AG08396 (cell line): ENCODE measurements around the gene UPF1.

Experiments used
- DNase-seq: peaks from one replicate; pipeline ENCODE4 v3.0.0; 2012; ENCODE audit warnings: low spot score, mixed read lengths

UPF1 gene

DNA sequence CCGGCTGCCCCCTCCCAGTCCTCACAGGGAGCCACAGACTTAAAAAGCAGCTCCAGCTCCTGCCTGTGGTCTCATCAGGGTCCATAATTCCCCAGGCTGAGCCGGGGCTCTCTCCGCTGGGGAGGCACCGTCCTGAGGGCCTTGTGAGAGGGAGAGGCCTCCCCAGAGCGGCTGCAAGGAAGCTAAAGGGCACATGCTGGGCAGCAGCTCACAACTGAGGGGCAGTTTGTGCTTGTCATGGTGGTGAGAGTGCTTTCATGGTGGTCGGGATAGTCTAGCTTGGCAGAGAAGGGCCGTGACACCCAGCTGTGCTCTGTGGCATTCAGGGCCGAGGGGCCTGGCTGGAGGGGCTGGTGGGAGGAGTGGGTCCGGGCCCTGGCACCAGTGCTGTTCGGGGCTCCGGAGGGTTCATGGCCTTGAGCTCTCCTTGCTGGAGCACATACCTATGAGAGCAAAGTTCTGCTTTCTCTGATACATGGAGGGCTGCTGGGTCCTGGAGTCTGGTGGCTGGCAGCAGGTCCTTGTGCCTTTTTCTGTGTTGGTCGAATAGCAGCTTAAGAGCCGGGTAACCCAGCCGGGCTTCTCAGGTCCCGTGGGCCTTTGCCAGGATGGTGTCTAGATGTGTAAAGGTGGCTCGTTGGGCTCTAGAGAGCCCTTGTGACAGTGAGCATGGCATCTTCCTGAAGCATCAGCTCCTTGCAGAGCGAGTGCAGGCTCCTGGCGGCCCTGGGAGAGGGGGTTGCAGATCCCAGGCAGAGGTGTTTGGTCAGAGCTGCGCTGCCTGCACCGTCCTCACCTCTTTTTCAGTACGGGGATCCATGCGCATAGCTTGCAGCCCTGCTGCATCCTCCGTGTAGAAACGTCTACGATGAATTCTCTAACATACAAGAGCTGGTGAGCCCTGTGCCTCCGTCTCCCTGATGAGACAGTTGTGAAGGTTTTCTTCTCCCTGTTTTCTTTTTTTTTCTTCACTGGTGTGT lies 8.8 kb downstream of the UPF1 start:
- DNase-seq: no peak

- DNase-seq: no peak
These were observed 9.6 kb downstream of the UPF1 start for GRCh38 chr19:18841400-18841799.

- DNase-seq: no peak
These were observed 10.4 kb downstream of the UPF1 start for GRCh38 chr19:18842166-18842565.

GRCh38 chr19:18843960-18844359 lies 12.2 kb downstream of the UPF1 start:
- DNase-seq: no peak

DNA sequence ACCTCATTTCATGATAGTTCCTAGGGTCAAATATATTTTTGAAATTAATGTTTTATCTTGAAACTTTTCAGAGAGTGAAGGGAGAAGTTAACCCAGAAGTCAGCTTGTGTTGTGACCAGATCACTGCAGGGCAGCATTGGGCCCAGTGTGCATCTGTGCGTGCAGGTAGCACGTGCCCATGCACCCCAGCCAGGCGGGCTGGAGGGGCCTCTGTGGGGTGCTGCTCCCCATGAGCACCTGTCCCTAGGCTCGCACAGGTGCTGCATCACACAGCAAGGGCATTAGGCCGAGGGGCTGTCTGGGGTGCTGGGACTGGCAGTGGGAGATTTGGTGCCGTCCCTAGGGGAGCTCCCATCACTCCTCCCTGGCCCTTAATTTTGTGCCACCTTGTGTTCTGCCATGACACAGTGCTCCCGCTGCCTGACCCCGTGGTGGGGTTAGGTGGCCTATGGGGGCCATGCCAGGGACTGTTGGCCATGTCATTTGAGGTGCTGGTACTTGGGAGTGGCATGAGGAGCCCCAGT lies 13.1 kb downstream of the UPF1 start:
- no peak for DNase-seq

GRCh38 chr19:18845961-18846360 lies 14.2 kb downstream of the UPF1 start:
- DNase-seq: no peak

- DNase-seq: peak; percentile 90
These were observed 15.2 kb downstream of the UPF1 start for GRCh38 chr19:18846862-18847548.

- DNase-seq: peak; percentile 71
These were observed 16.0 kb downstream of the UPF1 start for GRCh38 chr19:18847549-18848463.

DNA sequence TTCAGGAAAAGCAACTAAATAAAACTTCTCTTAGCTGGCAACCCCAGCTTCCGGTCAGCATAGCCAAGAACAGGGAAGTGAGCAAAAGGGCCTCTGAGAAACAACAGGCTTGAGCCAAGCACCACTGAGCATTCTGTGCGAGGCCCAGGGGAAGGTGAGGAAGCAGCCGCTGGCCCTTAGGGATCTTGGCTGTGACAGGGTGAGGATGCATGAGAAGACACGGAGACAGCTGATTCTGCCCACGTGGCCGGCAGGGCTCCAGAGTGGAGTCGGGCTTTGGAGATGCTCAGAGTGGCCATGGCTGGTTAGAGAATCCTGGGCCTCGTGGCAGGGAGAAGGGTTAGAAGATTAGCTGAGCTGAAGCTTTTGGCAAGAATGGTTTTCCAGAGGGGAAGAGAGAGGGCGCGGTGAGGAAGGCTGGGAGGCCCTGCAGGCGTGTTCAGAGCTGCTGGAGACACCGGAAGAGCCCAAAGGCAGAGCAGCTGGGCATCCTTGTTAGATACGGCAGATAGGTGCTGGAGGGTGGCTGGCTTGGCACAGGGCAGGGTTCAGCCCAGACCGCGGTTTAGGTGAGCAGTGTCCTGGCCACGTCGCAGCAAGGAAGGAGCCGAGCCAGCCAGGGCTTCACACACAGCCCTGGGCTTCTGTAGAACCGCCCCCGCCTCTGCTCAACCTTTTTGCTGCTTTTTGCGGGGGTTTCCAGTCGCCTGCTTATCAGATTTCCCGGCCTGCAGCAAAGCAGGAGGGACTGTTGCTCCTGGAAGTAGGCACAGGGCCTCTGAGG lies 17.3 kb downstream of the UPF1 start:
- peak; percentile 78 for DNase-seq

GRCh38 chr19:18849838-18850400 lies 18.2 kb downstream of the UPF1 start:
- no peak for DNase-seq

DNA sequence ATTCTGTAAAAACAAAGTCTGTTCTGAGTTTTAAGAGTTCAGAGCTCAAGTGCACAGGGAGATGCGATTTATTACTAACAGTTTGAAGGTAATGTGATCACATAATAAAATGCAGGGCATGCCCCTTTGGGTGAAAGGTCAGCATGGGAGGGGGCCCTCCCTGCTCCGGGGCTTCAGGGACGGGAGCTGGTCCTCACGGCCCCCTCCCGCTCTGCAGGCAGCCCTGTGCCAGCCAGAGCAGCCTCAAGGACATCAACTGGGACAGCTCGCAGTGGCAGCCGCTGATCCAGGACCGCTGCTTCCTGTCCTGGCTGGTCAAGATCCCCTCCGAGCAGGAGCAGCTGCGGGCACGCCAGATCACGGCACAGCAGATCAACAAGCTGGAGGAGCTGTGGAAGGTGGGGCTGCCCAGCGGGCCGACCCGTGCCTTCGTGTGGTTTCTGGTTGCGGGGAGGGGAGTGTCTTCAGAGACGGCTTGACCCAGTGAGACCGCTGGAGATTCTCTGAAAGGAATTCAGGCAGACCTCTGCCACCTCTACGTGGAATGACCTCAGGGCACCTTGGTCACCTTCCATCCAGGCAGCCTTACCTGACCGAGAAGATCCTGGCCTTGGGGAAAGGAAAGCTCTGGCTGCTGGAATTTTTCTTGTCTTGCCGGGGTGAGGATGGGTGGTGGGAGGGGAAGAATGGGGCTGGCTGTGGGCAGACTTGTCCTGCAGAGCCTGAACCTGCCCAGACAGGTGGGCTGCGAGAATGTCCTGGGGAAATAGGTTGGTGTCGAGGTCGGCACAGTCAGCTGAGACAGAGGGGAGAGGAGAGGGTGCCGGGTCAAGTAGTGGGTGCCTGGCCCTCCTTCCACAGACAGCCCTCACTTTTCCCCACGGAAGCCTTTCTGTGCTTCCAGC lies 19.0 kb downstream of the UPF1 start:
- no peak for DNase-seq

- DNase-seq: no peak
These were observed 20.0 kb downstream of the UPF1 start for GRCh38 chr19:18851673-18852325.

DNA sequence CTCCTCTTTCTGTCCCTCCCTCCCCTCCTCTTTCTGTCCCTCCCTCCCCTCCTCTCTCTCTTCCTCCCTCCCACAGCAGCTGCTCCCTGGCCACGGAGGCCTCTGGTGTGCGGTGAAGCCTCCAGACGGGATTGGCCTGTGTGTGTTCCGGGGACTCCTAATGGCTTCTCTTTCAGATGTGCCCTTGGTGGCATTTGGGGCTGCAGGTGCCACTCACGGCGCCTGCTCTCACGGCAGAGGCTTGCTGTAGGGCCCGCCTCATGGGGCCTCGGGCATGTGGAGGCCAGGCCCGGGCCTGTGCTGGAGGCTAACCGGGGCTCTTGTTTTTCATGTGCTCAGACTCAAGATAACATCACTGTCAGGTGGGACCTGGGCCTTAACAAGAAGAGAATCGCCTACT lies 20.9 kb downstream of the UPF1 start:
- no peak for DNase-seq

- DNase-seq: no peak
These were observed 22.1 kb downstream of the UPF1 start for GRCh38 chr19:18853755-18854427.

- DNase-seq: no peak
These were observed 23.2 kb downstream of the UPF1 start for GRCh38 chr19:18854982-18855381.

- no peak for DNase-seq
These were observed 24.1 kb downstream of the UPF1 start for GRCh38 chr19:18855647-18856384.

- peak; percentile 75 for DNase-seq
These were observed 24.8 kb downstream of the UPF1 start for GRCh38 chr19:18856385-18857126.
